Ovary (tissue), 3 donors: Measurements from ENCODE around the gene SINHCAF.

ENCODE experiments used
- CTCF ChIP-seq, 3 donors: fragments of 450-650 bp in 2 of 3; fragments of 200-600 bp in 1 of 3; IDR thresholded peaks; one replicate each; pipeline versions ENCODE4 v1.5.1 to v1.8.0; 2016 to 2022; ENCODE audit warnings: antibody characterized with exemption in 3 of 3, mild to moderate bottlenecking in 1 of 3
- EP300 ChIP-seq: sonication (generic); formaldehyde crosslinking; IDR thresholded peaks from one replicate; pipeline ENCODE4 v1.6.1; 2017; ENCODE audit warnings: antibody characterized with exemption
- donor health status: DM: no; HTN: no; CAD: no.

GRCh38 chr12:31310488-31310887, 15.5 kb downstream of the SINHCAF start:
- no peak for TF ChIP-seq CTCF (IDR thresholded peaks at IDR 0.05)
- no peak for TF ChIP-seq EP300
